22Rv1 (cell line): ENCODE results near the gene FYN.

Experiments used
- ZFX ChIP-seq: fragments of 450-650 bp; IDR thresholded peaks from 2 replicates; pipeline ENCODE4 v1.6.1; 2017; ENCODE audit warnings: antibody characterized with exemption, borderline replicate concordance
- TF ChIP-seq, protein P1 (sequence below): fragments of 450-650 bp; IDR thresholded peaks from 2 replicates; pipeline ENCODE4 v1.5.1; 2017; ENCODE audit warnings: mild to moderate bottlenecking

DNA sequence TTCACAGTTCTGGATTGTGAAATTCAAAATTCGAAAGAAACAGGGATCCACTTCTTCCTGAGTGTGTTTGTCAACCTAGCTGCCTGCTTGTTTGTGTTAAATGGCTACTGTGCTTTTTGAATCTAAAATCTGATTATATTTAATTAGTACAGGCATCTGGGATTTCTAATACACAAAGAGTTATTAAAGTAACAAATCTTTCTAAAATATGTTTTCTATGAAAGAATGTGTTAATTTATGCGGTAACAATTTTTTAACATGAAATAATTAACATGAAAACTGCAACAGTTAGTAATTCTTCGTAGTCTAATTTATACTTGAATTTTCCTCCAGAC lies 186.4 kb downstream of the FYN start:
- TF ChIP-seq, protein P1, sequence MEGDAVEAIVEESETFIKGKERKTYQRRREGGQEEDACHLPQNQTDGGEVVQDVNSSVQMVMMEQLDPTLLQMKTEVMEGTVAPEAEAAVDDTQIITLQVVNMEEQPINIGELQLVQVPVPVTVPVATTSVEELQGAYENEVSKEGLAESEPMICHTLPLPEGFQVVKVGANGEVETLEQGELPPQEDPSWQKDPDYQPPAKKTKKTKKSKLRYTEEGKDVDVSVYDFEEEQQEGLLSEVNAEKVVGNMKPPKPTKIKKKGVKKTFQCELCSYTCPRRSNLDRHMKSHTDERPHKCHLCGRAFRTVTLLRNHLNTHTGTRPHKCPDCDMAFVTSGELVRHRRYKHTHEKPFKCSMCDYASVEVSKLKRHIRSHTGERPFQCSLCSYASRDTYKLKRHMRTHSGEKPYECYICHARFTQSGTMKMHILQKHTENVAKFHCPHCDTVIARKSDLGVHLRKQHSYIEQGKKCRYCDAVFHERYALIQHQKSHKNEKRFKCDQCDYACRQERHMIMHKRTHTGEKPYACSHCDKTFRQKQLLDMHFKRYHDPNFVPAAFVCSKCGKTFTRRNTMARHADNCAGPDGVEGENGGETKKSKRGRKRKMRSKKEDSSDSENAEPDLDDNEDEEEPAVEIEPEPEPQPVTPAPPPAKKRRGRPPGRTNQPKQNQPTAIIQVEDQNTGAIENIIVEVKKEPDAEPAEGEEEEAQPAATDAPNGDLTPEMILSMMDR, result no peak
- TF ChIP-seq ZFX, result no peak
